ENCODE results near the gene FARS2.

Gene FARS2

DNA sequence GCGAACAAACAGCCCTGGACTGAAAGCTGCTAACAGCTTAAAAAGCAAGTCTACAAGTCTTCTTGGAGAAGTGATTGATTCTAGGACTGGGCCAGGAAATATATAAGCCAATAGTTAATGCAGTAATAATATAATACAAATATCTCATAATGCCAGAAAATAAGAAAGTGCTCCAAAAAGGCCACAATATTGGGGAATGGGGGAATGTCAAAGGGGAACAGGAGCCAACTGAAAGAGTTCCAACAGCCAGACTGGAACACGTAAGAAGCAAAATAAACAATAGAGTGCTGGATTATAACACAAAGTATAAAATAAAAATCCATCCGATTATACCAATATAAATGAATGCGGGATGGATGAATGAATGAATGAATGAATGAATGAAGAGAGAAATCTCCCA is 449.6 kb downstream of the FARS2 start:
- DNase-seq = no peak

DNA sequence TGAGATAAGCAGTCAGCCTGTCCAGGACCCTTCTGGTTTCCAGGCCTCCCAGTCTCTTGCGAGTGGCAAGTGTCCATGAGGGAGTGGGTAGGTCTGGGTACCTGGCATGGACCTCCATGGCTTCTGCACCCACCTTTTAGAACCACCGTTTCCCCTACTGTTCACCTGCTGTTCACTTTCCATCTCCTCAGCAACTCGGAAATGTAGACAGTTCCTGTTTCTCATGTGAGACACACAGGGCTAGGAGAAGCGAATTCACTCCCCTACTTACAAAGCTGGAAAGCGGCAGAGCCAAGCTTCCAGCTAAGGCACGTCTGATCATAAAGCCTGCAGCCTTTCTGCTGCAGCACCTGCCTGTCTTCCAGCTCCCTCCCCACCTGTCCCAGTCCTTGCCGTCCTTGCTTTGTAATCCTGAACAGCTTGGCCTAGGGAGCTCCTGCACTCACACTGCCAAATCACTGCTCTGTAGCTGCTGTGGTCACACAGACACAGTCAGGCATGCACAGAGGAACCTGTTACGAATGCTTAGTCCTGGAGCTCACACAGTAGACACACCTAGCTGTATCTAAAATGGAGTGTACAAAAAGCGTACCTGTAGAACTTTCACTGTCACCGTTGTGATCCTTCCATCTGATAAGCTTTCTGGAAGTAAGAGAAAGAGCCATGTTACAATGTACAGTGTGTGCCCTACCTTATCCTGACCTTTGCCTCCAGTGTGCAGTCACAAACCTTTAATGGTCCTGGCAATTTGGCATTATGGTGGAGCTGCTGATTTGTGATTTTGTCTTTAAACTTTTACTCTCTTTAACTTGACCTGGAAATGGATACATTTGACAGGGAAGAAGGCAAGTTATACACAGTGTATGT is 451.3 kb downstream of the FARS2 start:
- no peak for DNase-seq

DNA sequence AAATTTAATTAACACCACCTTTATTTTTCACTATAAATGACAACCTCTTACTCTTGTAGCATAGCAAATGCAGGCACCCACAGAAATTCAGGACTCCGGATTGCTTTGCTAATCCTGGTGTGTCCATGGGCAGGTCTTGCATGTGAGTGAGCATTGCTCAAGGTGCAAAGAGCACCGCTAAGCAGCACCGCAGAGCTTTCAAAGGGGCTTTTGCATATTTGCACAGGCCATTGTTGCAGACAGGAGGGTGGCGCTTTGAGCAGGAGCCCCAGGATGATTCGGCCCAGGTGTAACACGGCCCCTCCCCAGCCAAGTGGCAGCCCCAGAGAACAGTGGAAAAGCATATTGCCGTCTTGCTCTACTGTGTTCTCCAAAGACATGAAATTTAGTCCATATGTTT is 452.2 kb downstream of the FARS2 start:
- no peak for DNase-seq

DNA sequence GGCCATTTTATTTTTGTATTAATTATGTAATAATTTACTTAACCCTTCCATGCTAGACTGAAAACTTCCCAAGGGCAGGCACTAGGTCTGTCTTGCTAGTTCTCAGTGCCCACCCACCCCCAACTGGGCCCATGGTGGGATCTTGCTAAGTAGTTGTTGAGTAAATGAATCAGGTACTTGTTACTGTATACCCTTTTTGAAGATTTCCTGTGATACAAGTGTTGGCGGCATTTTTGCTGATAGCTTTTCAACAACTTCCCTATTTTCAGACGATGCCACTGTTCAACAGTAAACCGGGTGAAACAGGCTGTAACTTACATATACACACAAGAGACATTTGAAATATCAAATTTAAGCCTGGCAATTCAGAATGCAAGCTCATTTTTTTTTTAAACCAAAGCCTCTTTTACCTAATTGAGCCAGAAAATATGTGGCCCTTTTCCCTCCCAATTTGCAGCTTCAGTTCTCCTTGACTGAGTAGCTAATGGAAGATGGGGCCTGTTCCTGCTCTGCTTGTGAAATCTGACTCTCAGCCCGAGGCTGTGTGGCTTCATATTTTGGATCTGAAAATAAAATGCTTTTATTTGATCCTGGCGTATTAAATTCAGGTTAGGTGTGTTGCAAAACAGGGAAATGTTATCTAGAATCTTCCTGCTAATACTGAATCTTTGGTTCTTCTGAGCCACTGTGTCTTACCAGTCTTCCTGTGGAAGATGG is 457.1 kb downstream of the FARS2 start:
- no peak for DNase-seq

DNA sequence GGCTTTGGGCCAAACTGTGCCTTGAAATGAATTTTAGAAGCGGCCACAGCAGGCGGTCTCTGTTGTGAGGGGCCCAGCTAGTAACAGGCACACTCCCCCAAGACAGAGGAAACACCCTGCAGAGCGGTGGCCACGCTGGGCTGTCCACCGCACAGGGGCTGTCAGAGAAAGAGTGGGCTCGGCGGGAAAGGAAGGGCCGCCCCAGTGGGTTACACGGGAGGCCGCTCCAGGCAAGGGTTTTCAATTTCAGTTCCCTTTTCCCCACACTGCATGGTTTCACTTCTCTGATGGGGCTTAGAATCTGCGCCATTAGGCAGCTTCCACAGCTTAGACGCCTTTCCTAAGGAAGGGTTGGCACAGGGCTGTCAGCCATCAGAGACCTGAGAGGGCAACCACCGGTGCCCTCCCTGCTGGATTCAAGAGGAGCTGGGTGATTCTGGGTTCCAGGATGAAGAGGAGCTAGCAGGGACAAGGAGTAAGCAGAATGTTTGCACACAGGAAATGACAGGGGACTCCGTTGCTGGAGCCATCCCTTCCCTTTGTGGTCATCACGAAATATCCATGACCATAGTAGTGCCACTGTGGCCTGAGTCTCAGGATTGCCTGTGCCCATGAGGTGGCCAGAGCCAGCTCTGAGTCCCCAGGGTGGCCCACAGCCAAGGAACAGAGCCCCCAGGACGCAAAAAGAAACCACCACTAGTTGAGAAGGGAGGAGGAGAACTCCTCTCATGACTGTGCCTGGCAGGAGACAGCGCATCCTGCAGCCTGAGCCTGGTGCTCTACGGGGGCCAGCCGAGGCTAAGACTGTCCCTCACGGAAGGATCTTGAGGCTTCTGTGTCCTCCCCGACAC is 462.8 kb downstream of the FARS2 start:
- no peak for DNase-seq

DNA sequence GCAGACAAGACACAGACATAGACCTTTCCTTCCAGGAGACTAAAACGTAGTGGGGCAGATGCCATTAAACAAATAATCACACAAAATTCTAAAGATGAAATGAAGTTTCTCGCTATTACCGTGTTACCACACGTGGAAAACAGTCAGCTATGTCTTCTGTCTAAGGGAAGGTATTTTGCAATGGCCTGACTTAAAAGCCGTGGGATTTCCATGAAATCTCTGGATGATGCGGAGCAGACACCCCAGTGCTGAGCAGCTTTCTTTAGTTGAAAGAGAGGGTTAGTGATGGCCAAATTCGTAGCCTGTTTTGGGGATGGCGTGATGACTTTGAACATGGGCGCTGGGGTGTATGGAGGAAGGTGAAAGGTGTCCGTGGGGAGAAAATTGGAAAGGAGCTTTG is 463.6 kb downstream of the FARS2 start:
- DNase-seq = no peak

DNA sequence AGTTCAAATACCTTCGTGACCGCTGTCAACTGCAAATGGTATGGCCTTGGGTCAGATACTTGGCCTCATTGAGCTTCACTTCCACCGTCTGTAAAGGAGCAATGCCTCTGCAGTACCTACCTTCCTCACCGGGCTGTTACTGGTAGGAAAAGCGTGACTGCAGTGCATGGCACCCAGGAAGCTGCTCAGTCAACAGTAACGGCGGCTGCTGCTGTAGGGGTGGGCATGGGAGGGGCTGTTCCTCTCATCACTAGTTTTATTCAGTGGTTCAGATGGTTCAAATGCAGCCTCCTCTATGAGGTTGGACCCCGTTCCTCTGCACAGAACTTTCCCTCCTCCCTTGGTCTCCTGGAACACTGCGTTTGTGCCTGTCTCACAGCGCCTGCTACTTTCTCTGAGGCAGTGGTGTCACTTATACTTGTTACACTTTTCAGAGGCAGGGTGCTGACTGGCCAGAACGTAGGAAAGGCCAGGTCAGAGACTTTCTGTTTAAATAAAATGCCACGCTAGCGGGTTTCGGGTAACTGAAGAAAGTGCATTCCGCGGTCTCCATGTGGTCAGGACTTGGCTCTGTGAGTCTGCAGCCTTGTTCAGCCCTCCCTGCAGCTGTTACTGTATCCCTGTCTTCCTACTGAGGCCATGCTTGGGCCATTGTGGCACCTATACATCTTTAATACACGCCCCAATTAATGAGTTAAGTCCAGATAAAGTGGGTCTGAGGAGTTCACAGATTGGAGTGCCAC is 465.8 kb downstream of the FARS2 start:
- no peak for DNase-seq

DNA sequence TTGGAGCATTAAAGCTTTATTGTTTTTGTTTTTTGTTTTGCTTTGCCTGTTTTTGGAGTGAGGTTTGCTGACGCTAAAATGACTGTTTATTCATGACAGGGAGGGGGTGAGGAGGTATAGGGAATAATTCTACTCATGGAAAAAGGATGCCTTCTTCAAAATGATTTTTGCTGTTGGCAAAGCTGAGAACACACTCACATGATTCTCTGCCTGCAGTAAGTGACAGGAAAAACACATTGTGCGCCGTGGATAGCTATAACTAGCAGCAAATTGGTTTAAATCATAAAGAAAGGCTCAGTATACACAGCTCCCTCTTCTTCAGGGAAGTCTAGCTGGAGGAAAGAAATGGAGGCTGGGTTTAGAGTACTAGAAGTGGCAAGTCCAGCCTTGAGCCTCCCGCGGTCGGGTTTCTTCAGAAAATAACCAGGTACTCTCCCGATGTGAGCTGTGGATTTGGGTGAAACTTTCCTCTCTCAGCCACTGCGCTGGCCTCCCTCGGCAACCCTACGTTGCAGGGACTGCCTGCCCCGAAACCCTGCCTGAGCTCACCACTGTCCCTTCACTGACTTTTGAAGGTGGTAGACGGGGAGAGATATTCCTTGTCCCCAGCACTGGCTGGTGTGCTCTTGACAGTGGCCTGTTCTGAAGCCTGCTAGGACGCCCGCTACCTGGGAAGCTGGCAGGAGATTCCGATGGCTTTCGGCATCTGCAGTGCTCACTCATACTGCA is 467.2 kb downstream of the FARS2 start:
- DNase-seq = no peak

DNA sequence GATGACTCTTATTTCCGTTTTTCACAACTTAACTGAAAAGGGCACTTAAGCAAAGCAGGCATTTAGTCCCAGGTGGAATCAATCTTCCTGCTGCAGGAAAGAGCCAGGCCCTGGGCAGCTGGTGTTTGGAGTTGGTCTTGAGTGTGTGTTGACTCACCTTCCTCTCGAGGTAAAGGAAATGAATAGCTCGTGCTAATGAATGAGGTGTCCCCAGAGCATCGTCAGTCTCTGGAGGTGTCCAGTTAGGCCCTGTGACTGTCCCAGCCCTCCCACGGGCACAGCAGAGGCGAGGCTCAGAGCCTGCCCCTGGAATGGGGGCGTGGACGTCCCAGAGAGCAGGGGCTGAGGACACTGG is 467.7 kb downstream of the FARS2 start:
- DNase-seq = peak; percentile 5

DNA sequence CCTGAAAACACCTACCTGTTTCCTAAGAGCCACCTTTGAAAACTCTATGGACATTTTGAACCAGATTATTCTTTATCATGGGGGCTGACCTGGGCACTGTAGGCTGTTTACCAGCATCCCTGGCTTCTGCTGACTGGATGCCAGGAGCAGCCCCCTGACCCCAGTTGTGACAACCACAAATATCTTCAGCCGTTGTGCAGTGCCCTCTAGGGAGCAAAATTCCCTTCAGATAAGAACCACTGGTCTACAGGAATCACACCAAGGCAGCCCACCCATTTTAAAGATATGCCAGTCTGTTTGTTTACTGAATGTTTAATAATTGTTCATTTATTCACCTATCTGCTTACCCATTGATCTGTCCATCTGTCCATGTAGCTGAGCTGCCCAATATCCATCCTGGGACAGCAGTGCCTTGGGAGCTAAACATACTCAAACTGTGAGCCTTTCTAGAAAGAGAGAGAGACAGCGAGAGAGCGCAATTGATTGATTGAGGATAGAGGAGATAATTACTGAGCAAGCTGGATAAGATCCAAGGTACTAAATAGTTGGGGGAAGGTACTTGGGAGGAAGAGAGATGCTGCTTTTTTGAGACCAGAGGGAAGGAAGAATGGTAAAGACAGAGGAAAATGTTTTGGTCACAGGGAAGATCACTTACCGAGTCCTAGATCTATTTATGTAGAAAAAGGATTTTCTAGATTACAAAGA is 468.7 kb downstream of the FARS2 start:
- DNase-seq = no peak

DNA sequence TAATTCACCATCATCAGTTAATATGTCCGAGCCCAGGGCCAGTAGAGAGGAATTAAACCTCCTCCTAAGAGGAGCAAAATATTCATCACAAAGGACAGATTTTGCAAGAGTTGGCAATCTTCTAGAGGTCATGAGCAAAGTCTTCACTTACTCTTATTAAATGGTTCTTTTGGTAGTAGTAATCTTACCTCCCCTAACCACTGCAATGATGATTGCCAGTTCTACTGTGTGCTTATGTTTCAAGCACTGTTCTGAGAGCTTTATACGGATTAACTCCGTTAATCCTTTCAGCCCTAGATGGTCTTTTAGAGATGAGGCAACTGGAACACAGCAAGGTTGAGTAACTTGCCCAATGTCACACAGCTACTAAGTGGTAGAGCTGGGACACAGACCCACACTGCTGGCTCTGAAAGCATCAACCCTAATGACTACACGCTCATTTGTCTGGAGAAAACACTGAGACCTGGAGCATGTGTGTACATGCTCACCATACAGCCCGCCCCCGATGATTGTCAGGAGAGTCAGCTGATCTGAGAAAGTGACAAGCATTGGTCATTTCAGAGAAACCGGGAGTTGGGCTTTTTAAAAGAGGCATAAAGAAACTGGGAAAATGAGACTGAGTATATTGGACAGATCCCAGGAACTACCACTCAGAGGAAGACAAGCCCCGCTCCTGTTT is 469.4 kb downstream of the FARS2 start:
- no peak for DNase-seq

DNA sequence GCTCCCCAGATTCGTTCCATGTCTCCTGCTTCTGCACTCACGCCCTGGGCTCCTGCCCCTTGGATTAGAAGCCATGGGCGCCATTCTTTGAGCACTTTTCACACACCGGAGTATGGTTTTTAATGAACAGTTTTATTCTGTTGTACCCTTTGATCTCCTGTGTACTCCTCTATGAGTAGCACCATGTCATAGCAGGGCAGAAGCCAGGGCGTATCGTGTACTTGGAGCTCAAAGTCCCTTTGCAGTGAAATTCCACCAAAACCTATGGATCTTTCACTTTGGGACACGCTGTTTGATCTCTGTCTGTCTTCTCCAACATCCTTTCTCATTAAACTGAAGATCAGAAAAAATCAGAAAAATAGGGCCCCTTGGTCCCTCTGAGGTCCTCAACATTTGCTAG is 470.1 kb downstream of the FARS2 start:
- no peak for DNase-seq

DNA sequence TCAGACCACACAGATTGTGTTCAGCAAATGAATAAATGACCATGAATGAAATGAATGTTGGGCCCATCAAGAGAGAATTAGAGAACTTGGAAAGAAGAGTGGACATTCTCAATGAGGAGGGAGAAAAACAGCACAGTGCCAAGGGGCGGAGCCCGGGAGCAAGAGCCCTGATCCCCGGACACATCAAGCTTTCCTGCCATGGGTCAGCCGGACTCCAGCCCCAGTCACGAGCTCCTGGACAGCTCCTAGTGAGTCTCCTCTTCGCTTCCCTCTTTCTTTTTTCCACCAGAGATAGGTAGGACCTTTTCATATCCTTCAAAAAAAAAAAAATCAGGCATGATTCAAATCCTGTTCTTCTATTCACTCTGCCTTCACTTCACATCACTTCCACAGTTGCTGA is 471.2 kb downstream of the FARS2 start:
- no peak for DNase-seq

DNA sequence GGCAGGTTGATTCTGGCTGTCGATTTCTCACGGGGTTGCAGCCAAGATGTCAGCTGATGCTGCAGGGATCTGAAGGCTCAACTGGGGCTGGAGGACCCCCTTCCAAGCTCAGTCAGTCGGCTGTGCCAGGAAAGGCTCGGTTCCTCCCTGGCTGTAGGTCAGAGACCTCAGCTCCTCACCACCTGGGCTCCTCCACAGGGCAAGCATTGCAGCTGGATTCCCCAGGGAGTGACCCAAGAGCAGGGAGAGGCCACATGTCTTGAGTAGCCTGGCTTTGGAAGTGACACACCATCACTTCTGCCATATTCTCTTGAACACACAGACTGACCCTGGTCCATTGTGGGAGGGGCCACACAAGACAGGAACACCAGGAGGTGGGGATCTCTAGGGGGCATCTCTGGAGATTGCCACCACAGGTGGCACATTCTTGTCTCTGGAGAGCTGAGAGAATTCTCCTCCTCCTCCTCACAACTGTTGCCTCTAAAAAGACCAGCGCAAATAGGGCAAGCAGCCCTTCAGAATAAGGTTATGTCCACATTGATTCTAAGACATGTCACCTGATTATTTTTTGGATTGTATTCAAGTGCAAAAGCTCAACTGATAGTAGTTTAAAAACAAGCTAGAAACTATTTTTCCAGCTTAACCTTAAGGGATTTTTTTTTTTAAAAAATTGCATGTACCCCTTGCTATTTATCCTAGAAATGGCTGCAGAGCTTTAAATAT is 474.9 kb downstream of the FARS2 start:
- no peak for DNase-seq

DNA sequence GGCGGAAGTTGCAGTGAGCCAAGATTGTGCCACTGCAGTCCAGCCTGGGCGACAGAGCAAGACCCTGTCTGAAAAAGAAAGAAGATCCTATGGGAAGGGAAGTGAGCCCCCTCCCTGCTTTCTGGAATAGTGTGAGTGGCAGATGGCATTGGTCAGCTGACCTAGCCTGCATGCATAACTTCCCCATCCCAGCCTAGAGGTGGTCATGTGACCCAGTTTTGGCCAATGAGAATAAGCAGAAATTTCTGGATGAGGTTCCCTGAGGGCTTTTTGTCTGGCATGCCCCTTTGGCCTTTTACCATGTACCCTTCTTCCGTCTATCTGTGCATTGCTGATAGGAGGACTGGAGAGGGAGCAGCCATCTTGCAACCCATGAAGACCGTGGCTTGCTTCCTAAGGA is 476.1 kb downstream of the FARS2 start:
- DNase-seq = no peak

DNA sequence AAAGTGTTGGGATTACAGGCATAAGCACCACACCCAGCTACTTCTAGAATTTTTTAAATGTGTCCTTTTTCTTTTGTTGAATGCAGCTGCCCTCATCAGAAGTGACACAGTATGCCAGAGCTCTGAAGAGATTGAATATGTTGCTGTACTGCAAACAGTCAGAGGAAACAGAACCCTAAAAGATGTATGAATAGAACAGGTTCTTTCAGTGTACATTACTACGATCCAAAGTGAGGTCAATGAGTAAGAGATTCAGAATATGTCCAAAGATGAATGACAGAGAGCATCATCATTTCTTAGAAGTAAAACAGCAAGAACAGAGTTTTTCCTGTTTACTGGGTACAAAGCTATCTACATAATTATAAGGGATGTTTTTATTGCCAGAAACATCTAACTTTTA is 476.9 kb downstream of the FARS2 start:
- no peak for DNase-seq

DNA sequence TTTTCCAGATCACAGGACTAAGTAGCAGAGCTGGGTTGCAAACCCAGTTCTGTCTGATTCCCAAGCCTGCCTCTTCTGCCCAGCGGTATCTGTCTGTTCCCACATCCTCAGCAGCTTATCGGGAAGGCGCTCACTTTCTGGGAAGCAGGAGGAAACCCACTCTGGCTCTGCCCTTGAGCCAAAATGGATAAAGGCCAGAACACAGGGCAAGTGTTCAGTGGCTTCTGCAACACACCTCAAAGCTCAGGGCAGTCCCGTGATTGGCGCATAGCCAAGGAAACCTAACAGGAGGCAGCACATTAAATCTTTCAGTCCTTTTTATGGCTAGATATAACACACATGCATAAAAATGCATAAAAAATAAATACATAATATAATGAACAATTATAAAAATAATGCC is 483.2 kb downstream of the FARS2 start:
- DNase-seq = no peak

DNA sequence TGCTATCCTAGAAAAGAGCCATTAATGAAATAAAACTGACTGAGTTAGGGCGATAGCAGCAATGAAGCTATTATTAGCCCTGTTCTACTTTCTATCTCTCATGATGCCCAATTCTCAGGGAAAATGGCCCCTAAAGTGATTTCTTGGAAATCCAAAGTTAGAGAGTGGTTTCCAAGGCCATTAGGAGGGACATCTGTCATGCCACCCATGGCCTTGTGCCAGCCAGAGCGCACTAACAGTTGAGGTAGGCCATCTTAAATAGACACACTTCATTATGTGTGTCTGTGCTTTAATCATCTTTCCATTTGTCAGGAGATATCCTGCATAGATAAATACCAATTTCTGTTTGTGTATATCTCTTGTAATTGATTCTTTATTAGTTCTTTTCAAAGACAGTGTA is 483.8 kb downstream of the FARS2 start:
- no peak for DNase-seq

DNA sequence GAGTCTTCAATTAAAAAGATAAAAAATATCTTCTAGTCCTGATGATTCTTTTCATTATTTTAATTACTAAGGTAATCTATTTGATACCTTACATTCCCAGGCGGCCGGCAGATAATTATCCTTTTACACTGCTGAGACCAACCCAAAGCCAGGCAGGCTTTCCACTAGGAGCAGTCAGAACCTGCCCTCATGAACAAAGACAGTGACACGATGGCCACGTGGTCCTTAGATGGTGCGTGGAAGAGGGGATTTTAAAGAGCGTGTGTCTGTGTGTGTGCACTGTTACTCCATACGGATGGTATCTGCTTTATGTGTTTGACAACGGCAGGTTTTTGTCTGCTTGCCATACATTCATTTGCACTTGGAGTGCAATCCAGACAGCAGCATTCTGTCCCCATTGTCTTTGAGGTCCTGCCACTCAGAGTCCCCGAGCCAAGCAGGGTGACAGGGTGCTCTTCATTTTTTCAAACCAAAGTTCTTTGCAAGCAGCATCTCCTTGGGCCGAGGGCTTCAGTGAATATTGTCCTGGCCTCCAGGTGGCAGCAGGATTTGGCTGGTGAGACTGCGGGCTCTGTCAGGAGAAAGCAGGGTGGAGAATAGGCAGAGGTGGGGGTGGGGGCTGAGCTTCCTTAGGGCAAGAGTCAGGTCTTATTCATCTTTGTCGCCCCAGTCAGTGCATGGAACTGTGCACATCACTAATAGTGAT is 484.9 kb downstream of the FARS2 start:
- DNase-seq = no peak

DNA sequence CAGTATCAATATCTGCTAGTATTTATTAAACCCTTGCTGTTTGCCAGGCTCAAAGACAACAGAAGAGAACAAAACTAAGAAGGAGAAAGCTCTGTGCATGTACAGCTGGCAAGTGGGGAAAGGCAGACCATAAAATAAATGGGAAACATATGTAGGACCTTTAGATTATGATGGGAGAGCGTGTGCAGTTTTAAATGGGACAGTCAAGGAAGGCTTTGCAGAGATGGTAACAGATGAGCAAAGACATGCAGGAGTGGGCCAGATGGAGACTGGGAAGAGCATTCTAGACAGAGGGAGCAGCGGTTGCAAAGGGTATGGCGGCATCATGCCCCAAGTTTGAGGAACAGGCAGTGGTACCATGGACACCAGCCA is 485.4 kb downstream of the FARS2 start:
- DNase-seq = no peak

Measured in kidney glomerular epithelial cell (primary cell).